Hematopoietic multipotent progenitor cell (in vitro differentiated cells): ENCODE measurements around the gene NID1. TPM values are rescaled to one million over a fixed set of nuclear protein-coding genes. Genes with fewer than 3 reads are reported as not detected.
"Not testable (repeated sequence)": the region's sequence is repeated elsewhere in the genome, so short reads cannot be mapped to it uniquely, and the experiment has no call there.

Experiments
- DNase-seq, 3 donors: peaks; one replicate each; pipeline ENCODE4 v3.0.0-alpha.2; 2011 to 2015; ENCODE audit warnings: low read depth in 2 of 3, low spot score in 2 of 3
- small RNA-seq: library from RNA; depleted of rRNA; stranded (forward); fragments of <200 nt; gene quantifications from one replicate; pipeline ENCODE3, GENCODE V24; 2012
- total RNA-seq: library from RNA; depleted of rRNA; stranded (reverse); fragments of >200 nt; gene quantifications from one replicate; pipeline ENCODE4 v1.2.3, GENCODE V29; 2012

NID1 gene
- total RNA-seq, 1 donor = 0.27 TPM

DNA sequence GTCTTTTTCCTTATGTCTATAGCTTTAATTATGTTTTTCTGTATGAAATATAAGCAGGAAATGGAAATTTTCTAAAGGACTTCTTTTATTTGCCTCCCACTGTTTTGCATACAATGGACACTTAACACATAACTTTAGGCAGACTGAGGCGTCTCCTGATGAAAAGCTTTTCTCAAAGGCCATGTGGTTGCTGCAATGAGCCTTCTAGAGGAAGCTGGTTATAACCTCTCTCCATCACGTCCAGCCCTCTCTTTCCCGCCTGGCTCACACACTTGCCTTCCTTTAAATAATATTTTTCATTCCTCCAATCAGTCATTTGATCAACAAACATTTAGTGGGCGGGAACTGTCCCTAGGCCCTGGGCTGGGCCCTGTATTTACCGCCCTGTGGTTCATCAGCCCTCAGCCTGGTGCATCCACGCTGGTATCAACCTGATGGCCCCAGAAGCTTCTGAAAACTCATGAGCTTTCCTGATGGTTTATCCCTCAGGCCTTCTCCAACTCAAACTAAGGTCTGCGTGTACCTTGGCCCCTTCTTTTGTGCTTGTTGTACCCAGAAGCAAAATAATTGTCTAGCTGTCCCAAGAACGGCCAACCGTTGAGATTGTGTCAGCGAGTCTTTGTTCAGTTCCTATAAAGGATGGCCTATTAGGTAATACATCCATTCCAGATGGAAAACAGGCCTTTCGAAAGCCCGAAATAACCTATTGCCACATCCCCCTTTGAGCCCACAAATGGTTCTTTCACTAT, 122.8 kb downstream of the NID1 start:
- no peak for DNase-seq

DNA sequence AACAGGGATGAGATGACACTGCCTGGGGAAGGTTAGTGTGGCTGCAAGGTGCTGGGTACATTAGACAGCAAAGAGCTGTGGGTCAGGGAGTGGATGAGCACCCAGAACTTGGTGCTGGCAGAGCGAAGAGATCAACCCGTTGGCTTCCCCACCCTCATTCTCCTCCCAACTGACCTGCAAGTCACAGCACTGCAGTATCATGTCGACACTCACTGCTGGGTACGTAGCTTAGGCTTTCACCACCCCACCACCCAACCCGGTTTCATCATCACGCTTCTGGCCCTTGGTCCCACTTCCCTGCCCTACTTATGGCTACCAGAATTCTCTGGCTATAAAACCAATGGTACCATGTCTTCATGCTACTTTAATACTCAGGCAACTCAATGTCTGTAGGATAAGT, 124.6 kb downstream of the NID1 start:
- no peak for DNase-seq

DNA sequence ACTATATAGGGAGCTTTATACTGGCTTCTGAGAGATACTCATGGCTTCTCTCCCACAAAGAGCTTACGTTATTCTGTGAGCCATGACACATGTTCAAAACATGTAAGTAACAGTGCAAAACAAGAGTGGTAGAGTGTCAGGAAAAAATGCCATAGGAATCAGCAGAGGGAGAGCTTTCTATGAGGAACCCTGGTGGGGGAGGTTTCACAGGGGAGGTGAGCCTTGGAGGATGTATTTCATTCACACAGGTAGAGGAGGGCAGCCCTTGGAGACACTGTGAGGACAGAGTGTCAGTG, 125.5 kb downstream of the NID1 start:
- DNase-seq = no peak

DNA sequence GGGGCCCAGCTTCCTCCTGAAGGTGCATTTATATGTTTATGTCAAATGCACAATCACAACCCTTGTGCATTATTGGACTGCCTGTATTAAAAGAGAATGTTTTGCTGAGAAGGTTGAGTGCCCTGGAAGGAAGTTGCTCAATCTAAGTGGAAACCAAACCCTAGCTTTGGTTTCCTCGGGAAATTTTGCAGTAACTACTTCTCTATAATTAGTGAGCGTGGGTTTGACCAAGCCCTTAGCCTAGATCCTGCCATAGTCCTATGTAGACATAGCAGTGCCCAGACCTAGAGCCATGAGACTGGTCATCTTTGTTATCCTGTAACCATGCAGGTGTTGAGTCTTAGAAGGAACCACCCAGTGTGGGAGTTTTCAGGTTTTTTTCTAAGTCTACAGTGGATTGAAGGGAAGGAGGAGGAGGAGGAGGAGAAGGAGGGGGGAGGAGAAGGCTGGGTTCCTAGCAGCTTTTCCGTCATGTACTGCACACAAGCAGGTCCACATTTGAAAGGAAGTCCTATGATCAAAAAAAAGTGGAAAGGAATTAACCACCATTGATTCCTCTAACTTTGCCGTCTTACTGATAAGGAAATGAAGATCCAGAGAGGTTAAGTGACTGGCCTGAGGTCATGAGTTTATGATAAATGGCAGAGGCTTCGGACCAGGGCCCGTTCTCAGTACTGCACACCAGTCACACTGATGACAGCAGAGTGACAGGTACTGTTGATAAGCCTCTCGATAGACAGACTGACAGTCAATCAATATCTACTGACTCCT, 126.0 kb downstream of the NID1 start:
- DNase-seq = peak in 2 of 3 donors; percentile 45 to 68

DNA sequence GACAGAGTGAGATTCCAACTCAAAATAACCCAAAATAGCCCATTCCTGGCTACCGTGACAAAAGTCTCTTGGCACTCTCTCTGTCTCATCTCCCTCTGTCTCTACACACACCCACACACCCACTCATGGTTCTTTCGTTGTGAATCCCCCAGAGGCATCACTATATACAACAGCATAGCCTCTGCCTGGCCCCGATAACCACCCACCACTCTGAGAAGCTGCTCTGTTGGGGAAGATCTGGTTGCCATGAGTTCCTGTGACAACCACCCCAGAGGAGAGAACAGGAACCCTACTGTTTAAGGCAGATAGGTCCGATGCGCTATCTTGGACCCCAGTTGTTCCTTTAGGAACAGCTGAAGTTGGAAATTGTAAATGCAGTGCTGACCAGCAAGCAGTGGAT, 127.8 kb downstream of the NID1 start:
- peak in 2 of 3 donors; percentile 50 to 66 for DNase-seq

DNA sequence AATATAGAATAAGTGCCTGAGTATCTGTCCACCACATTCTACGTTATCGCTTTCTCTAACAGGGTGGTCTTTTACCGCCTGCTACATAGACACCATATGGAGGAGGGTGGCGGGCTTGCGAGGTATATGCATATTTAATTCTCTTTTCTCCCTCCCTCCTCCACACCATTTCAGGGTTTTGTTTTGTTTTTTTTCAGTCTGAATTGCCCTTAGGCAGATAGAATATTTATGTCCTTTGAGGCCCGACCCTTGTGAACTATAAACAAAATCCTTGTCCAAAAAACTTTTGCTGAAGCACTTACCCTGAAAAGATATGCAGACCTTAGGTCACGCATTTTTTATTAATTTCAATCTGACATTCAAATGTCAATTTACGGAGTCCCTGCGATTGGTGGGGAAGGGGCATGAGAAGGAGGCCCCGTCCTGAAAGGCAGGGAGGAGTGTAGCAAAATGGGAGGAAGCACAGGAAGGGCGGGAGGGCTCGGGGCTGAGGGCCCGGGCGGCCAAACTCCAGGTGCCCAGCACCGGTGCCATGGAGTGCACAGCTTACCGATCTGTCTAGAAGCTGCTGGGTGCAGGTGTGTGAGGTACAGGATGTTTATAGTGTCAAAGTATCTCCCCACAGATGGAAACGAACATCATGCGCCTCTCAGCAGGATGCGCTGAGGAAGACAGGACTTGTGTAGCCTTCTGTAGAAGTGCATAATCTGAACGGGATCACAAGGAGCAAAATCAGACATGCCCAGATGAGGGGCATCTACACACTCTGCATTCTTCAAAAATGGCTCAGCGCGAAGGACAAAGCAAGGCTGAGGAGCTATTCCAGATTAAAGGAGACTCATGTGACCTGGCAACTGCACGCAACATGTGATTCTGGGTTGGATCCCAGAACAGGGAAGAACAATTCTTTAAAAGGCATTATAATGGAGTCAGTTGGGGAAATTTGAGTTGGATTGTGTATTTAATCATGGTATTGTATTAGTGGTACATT, 129.4 kb downstream of the NID1 start:
- DNase-seq = no peak

DNA sequence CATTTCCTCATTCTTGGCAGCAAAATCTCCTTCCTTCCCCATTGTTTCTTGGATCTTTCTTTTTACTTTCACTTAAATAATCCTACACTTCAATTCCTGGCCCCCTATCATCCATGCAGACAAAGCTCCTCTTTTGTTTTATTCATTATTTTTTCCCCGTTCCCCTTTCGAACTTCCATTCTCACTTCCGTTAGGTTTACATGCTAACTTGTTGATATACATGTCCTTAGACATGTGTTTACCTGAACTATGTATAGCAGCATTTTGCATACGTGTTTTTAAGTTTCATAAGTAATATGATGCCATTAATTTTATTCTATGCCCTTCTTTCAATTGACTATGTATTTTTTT, 131.1 kb downstream of the NID1 start:
- DNase-seq = no peak

DNA sequence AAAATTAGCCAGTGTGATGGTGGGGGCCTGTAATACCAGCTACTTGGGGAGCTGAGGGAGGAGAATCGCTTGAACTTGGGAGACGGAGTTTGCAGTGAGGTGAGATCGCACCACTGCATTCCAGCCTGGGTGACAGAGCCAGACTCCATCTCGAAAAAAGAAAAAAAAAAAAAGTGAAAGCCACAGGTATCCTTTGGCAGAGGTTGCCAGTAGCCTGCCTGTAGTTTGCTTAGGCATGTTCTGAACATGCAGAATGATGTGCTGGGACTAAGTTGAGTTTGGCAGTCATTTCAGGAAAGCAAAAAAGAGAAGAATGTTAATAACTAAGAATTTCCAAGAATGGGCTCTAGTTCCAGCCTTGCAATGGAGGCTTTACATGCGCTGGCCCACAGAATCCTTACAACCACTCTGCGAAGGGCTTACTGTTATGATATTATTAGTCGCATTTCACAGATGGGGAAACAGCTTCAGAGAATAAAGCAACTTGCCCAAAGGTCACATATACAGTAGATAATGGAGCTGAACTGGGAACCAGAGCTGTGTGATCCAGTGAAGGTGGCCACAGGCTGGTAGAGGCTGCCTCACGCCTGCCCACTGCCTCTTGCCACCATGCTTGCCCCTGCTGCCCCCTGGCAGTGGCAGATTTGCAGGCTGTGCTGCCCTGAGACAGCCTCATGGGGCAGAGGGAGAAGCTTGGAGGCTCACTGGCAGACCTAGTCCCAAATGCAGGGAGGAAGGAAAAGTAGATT, 131.7 kb downstream of the NID1 start:
- no peak for DNase-seq

DNA sequence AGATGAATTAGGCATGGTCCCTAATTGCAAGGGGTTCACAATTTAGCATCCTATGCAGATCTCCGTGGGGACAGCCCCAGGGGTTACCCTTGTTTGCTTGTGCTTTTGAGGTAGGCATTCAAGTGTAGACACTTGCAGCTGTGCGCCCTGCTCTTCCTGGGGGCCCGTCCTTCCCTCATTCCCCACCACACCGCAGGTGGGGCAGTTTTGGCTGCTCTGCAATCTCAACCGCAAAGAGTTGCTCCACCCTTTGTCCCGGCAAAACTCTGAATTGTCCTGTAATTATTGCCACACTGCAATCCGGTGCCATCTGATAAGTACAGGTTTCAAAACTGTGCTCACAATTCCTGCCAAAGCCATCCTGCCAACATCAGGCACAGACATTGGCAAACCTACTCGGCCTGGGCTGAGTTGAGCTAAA, 132.8 kb downstream of the NID1 start:
- no peak for DNase-seq

DNA sequence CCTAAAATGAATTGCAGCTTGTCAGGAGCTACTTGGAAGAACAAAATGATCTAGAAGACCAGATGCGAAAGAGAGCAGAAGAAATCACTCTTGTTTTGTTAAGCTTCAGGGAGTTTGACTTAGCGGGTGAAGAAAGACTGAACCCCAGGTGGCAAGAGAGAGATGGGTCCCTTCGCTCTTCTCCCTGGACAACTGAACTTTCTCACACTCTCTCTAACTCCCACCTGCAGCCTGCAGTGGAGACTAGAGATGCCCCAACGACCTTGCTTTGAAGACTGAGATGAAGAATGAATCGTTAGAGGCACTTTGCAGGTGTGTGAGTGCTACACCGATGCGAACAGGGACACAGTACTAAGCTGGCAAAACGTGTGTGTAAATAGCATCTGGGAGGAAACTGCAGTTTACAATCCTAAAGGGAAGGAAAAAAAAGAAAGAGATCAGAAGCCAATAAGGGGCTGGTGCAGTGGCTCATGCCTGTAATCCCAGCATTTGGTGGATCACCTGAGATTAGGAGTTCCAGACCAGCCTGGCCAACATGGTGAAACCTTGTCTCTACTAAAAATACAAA, 133.6 kb downstream of the NID1 start:
- DNase-seq = no peak

DNA sequence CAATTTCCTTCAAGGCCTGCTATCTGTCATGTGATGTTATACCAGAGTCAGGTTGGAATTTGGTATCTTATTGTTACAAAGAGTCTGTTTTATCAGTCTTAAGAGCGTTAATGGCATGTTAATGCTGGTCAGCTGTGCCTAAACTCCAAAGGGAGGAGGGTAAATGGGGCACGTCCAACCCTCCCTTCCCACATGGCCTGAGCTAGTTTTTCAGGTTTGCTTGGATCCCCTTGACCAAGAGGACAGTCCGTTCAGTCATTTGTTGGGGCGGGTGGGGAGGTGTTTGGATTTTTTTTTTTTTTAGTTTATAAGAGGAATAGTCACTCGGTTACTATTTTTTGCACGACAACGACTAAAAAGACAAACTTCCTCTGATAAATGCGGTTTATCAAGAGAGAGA, 134.3 kb downstream of the NID1 start:
- no peak for DNase-seq

DNA sequence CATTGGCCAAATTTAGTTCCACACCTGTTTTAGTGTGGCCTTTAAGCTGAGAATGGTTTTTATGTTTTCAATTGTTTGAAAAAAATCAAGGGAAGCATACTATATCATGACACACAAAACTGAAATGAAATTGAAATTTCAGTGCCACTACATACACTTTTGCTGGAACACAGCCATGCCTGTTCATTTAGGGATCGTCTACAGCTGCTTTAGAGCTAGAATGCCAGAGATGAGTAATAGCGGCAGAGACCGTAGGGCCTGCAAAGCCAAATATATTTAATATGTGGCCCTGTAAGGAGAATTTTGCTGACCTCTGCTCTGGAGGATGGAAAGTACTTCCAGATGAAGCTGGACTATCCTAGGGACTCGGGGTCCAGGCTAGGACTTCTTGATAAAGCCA, 135.7 kb downstream of the NID1 start:
- DNase-seq = no peak

DNA sequence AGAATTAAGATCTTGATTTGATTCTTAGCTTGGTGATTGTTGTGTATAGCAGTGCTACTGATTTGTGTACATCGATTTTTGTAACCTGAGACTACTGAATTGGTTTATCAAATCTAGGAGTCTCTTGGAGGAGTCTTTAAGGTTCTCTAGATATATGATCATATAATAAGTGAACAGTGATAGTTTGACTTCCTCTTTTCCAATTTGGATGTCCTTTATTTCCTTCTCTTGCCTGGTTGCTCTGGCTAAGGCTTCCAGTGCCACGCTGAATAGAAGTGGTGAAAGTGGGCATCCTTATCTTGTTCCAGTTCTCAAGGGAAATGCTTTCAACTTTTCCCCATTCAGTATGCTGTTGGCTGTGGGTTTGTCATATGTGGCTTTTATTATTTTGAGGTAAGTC, 136.7 kb downstream of the NID1 start:
- DNase-seq = no peak

DNA sequence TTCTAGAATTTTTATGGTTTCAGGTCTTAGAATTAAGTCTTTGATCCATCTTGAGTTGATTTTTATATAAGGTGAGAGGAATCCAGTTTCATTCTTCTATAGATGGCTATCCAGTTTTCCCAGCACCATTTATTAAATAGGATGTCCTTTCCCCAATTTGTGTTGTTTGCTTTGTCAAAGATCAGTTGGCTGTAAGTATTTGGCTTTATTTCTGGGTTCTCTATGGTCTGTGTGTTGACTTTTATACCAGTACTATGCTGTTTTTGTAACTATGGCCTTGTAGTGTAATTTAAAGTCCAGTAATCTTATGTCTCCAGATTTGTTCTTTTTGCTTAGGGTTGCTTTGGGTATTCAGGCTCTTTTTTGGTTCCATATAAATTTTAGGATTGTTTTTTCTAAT, 137.3 kb downstream of the NID1 start:
- DNase-seq = not testable (repeated sequence)

Small RNAs within 50 kb of the gene (small RNA-seq; reads per million reads assigned to genes)
- not detected for gene RF00019

Other genes with a start within 250 kb of the NID1 start
- 11.0 TPM for gene LYST, start 198.2 kb downstream of the NID1 start, total RNA-seq
- gene GPR137B, start 77.4 kb upstream of the NID1 start, total RNA-seq = 11.6 TPM
- 4.8 TPM for gene ERO1B, start 216.9 kb upstream of the NID1 start, total RNA-seq